Neuronal stem cell (in vitro differentiated cells): ENCODE measurements around the gene SLC23A3.

Experiments used
- DNase-seq: peaks from one replicate; pipeline ENCODE4 v3.0.0-alpha.2; 2013; ENCODE audit warnings: low spot score
- H2AFZ ChIP-seq: one replicate; pipeline ENCODE4 v1.6.1; 2013; ENCODE audit warnings: mild to moderate bottlenecking, low read length, inconsistent platforms
- H2AK5ac ChIP-seq: 2 replicates; pipeline ENCODE4 v1.6.1; 2013; ENCODE audit warnings: low read depth, mild to moderate bottlenecking, inconsistent platforms, low read length, moderate library complexity, mixed read lengths
- H2BK120ac ChIP-seq: 2 replicates; pipeline ENCODE4 v1.6.1; 2013; ENCODE audit warnings: low read depth, mild to moderate bottlenecking, inconsistent platforms, low read length, moderate library complexity, mixed read lengths
- H2BK12ac ChIP-seq: one replicate; pipeline ENCODE4 v1.6.1; 2013; ENCODE audit warnings: low read length, inconsistent platforms
- H2BK15ac ChIP-seq: 2 replicates; pipeline ENCODE4 v1.6.1; 2013; ENCODE audit warnings: mild to moderate bottlenecking, low read length, inconsistent platforms, mixed read lengths
- H2BK5ac ChIP-seq: one replicate; pipeline ENCODE4 v1.6.1; 2013; ENCODE audit warnings: inconsistent platforms, mild to moderate bottlenecking, low read length, moderate library complexity
- H3K14ac ChIP-seq: one replicate; pipeline ENCODE4 v1.6.1; 2013; ENCODE audit warnings: low read length, inconsistent platforms
- H3K18ac ChIP-seq: 2 replicates; pipeline ENCODE4 v1.6.1; 2013; ENCODE audit warnings: low read length, inconsistent platforms
- H3K23ac ChIP-seq: 2 replicates; pipeline ENCODE4 v1.6.1; 2013; ENCODE audit warnings: low read depth, mild to moderate bottlenecking, mixed read lengths, low read length, inconsistent platforms; ENCODE audit not compliant: poor library complexity
- H3K27ac ChIP-seq: replicated peaks from 3 replicates; pipeline ENCODE4 v1.5.1; 2013; ENCODE audit warnings: low read length, inconsistent platforms
- H3K27me3 ChIP-seq, 3 experiments: 2 replicates each; pipeline ENCODE4 v1.6.1; 2013; ENCODE audit warnings: low read length in 3 of 3, mild to moderate bottlenecking in 2 of 3, inconsistent platforms in 1 of 3, low read depth in 1 of 3, mixed read lengths in 1 of 3, moderate library complexity in 1 of 3; ENCODE audit not compliant: control insufficient read depth in 3 of 3, insufficient read depth in 3 of 3
- H3K36me3 ChIP-seq, 2 donors: replicated peaks in 1 of 2; 2 replicates each; pipeline ENCODE4 v1.6.1; 2013; ENCODE audit warnings: low read length in 2 of 2; ENCODE audit not compliant: control insufficient read depth in 2 of 2, insufficient read depth in 2 of 2
- H3K4ac ChIP-seq: 2 replicates; pipeline ENCODE4 v1.6.1; 2013; ENCODE audit warnings: inconsistent platforms, mild to moderate bottlenecking, low read length, moderate library complexity
- H3K4me1 ChIP-seq, 2 donors: 1 replicate in 1 of 2; 2 replicates in 1 of 2; pipeline ENCODE4 v1.6.1; 2013; ENCODE audit warnings: low read length in 2 of 2, low read depth in 1 of 2; ENCODE audit not compliant: control insufficient read depth in 2 of 2, insufficient read depth in 1 of 2
- H3K4me2 ChIP-seq: one replicate; pipeline ENCODE4 v1.6.1; 2013; ENCODE audit warnings: mild to moderate bottlenecking, low read length, inconsistent platforms; ENCODE audit not compliant: insufficient read depth, poor library complexity, severe bottlenecking
- H3K4me3 ChIP-seq, 2 donors: 2 replicates each; pipeline ENCODE4 v1.5.1; 2013; ENCODE audit warnings: low read length in 2 of 2, mild to moderate bottlenecking in 2 of 2, inconsistent platforms in 1 of 2, moderate library complexity in 1 of 2
- H3K79me1 ChIP-seq: one replicate; pipeline ENCODE4 v1.6.1; 2013; ENCODE audit warnings: low read depth, mild to moderate bottlenecking, inconsistent platforms, low read length, moderate library complexity
- H3K9ac ChIP-seq: one replicate; pipeline ENCODE4 v1.6.1; 2013; ENCODE audit warnings: mild to moderate bottlenecking, low read depth, low read length, inconsistent platforms; ENCODE audit not compliant: poor library complexity
- H3K9me3 ChIP-seq, 2 donors: replicated peaks in 1 of 2; 2 replicates each; pipeline versions ENCODE3 to v1.6.1; 2013; ENCODE audit warnings: low read length in 2 of 2, mild to moderate bottlenecking in 2 of 2, inconsistent platforms in 1 of 2, low read depth in 1 of 2, mixed read lengths in 1 of 2, moderate library complexity in 1 of 2; ENCODE audit not compliant: control insufficient read depth in 2 of 2, insufficient read depth in 1 of 2
- H4K8ac ChIP-seq: one replicate; pipeline ENCODE4 v1.6.1; 2013; ENCODE audit warnings: low read depth, mild to moderate bottlenecking, inconsistent platforms, low read length, moderate library complexity
- H4K91ac ChIP-seq: one replicate; pipeline ENCODE4 v1.6.1; 2013; ENCODE audit warnings: low read length, low read depth, mild to moderate bottlenecking, inconsistent platforms; ENCODE audit not compliant: poor library complexity
- WGBS, 2 donors: extraction: QIAGEN DNeasy Blood & Tissue Kit; methylation state at CpG; one replicate each; pipeline ENCODE4 v1.1.7; 2013; ENCODE audit warnings: missing lambda C conversion rate in 2 of 2, mixed read lengths in 1 of 2; ENCODE audit not compliant: insufficient read length in 2 of 2, insufficient replicate concordance in 1 of 2; ENCODE audit errors: extremely low coverage in 2 of 2; 5-methylcytosine and 5-hydroxymethylcytosine counted together

Gene SLC23A3

DNA sequence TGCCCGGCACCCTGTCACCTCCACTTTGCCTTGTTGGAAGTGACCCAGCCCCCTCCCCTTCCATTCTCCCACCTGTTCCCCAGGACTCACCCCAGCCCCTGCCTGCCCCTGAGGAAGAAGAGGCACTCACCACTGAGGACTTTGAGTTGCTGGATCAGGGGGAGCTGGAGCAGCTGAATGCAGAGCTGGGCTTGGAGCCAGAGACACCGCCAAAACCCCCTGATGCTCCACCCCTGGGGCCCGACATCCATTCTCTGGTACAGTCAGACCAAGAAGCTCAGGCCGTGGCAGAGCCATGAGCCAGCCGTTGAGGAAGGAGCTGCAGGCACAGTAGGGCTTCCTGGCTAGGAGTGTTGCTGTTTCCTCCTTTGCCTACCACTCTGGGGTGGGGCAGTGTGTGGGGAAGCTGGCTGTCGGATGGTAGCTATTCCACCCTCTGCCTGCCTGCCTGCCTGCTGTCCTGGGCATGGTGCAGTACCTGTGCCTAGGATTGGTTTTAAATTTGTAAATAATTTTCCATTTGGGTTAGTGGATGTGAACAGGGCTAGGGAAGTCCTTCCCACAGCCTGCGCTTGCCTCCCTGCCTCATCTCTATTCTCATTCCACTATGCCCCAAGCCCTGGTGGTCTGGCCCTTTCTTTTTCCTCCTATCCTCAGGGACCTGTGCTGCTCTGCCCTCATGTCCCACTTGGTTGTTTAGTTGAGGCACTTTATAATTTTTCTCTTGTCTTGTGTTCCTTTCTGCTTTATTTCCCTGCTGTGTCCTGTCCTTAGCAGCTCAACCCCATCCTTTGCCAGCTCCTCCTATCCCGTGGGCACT, 12.7 kb upstream of the SLC23A3 start:
- Histone ChIP-seq H3K4ac (no peak overlapping the region), H3K18ac (no peak overlapping the region), H2BK120ac (no peak overlapping the region), H2BK5ac (no peak overlapping the region), H3K4me2 (no peak overlapping the region), H3K9ac (no peak overlapping the region), H3K79me1 (peaks cover 2% of the 10 kb centered on the region), H3K14ac (no peak overlapping the region), H4K8ac (no peak overlapping the region), H3K23ac (no peak overlapping the region), H2BK12ac (no peak overlapping the region), H3K27me3 (no peaks in the 10 kb centered on the region), H4K91ac (no peak overlapping the region), H2BK15ac (no peak overlapping the region), H3K4me1 (peaks cover 5 to 6% of the 10 kb centered on the region in 2 donors), H2AFZ (no peak overlapping the region), H3K36me3 (peaks cover 33 to 52% of the 10 kb centered on the region in 2 donors), H3K9me3 (no peaks in the 10 kb centered on the region), H2AK5ac (no peak overlapping the region), H3K4me3 (no peak overlapping the region), H3K27ac (no peak overlapping the region)
- no CpG with 5 or more reads among the region's 8 CpGs for WGBS, 2 donors
- DNase-seq, result no peak

DNA sequence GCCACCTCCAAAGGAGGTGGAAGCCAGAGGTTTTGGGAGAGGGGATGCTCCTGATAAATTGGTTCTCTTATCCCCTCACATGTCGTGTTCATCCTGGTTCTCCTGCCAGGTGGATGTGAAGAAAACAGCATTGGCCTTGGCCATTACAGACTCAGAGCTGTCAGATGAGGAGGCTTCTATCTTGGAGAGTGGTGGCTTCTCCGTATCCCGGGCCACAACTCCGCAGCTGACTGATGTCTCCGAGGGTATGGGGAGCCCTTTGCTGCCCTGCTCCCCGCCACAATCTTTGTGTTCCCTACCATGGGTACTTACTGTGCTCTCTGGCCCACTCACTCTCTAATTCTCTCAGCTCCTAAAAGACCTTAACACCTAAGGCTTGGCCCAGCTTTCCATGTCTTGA, 11.7 kb upstream of the SLC23A3 start:
- Histone ChIP-seq H2BK15ac (no peak overlapping the region), H2BK120ac (no peak overlapping the region), H3K4ac (no peak overlapping the region), H3K79me1 (peaks cover 2% of the 10 kb centered on the region), H3K4me2 (no peak overlapping the region), H3K36me3 (peaks cover 33 to 52% of the 10 kb centered on the region in 2 donors), H3K23ac (no peak overlapping the region), H2AK5ac (no peak overlapping the region), H4K91ac (no peak overlapping the region), H4K8ac (no peak overlapping the region), H2AFZ (no peak overlapping the region), H3K18ac (no peak overlapping the region), H3K27ac (no peak overlapping the region), H3K9ac (no peak overlapping the region), H2BK5ac (peak overlapping the region; percentile 26), H3K4me3 (no peak overlapping the region), H3K4me1 (peaks cover 5 to 6% of the 10 kb centered on the region in 2 donors), H3K14ac (no peak overlapping the region), H2BK12ac (no peak overlapping the region), H3K9me3 (no peaks in the 10 kb centered on the region), H3K27me3 (no peaks in the 10 kb centered on the region)
- no peak for DNase-seq
- no CpG with 5 or more reads among the region's 6 CpGs for WGBS, 2 donors

DNA sequence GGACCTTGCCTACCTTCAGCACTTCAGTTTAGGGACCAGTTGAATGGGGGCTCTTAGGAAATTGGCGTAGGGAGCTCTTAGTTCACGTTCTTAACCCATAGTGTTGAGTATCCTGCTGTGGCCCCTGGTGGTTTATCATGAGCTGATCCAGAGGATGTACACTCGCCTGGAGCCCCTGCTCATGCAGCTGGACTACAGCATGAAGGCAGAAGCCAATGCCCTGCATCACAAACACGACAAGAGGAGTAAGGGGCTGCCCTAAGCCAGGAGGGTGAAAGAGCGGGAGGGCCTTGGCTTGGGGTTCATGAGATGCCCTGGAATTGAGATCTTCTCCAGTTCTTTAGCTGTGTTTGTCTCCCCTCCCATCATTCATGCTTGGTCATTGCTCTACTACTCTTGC, 11.1 kb upstream of the SLC23A3 start:
- H3K9ac ChIP-seq, result no peak overlapping the region
- peak overlapping the region; percentile 26 for H2BK5ac ChIP-seq
- peaks cover 5% of the 10 kb centered on the region for H3K79me1 ChIP-seq
- no peak overlapping the region for H3K14ac ChIP-seq
- peak overlapping the region; percentile 61 for H3K23ac ChIP-seq
- DNase-seq, result no peak
- no peak overlapping the region for H3K4me2 ChIP-seq
- H2BK15ac ChIP-seq, result no peak overlapping the region
- H3K4ac ChIP-seq, result no peak overlapping the region
- H3K4me1 ChIP-seq, result peaks cover 7 to 8% of the 10 kb centered on the region in 2 donors
- no peak overlapping the region for H2AFZ ChIP-seq
- H2AK5ac ChIP-seq, result no peak overlapping the region
- H2BK120ac ChIP-seq, result no peak overlapping the region
- H3K27me3 ChIP-seq, result no peaks in the 10 kb centered on the region
- WGBS, 2 donors, result no CpG with 5 or more reads among the region's 5 CpGs
- no peak overlapping the region for H4K91ac ChIP-seq
- no peak overlapping the region for H3K27ac ChIP-seq
- H4K8ac ChIP-seq, result no peak overlapping the region
- peaks cover 33 to 52% of the 10 kb centered on the region in 2 donors for H3K36me3 ChIP-seq
- H3K9me3 ChIP-seq, result no peaks in the 10 kb centered on the region
- no peak overlapping the region for H3K18ac ChIP-seq
- H2BK12ac ChIP-seq, result no peak overlapping the region
- H3K4me3 ChIP-seq, result no peak overlapping the region

DNA sequence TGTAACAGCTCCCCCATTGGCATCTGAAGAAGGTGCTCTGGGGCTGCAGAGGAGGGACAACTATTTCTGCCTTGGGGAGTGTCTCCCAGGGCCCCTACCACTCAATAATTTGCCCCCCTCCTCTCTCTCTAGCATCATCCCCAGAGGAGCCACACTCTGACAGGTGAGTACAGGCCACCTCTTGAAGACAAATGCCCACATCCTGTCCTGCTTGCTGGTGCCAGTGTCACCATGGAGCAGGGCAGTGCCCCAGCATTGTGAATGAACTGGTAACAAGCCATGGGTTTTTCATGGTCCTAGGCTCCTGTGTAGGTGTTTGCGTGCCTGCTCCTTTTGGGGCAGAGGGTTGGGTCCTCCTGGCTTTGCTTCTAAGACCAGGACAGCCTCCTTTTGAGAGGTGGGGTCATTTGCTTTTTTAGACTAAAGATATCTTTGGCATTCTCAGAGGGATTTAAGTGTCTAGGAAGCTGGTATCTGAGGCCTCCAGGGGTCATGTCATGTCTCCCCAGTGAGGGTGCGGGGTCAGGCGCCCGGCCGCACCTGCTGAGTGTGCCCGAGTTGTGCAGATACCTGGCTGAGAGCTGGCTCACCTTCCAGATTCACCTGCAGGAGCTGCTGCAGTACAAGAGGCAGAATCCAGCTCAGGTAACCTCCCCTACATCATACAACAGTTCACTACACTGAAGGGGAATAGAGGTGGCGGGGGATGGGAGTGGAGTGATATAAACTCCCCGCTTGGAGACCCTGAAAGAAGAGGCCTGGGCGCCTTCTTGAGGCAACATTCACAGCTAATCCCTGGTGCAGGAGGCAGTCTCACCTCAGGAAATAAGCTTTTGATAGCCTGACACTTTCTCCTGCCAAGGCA, 10.0 kb upstream of the SLC23A3 start:
- WGBS, 2 donors, result no CpG with 5 or more reads among the region's 9 CpGs
- Histone ChIP-seq H3K27ac (no peak overlapping the region), H2BK15ac (no peak overlapping the region), H3K23ac (no peak overlapping the region), H2BK5ac (no peak overlapping the region), H3K4me1 (peaks cover 8 to 9% of the 10 kb centered on the region in 2 donors), H3K4me3 (no peak overlapping the region), H3K4me2 (no peak overlapping the region), H4K91ac (no peak overlapping the region), H4K8ac (no peak overlapping the region), H3K27me3 (no peaks in the 10 kb centered on the region), H2AFZ (no peak overlapping the region), H2BK120ac (no peak overlapping the region), H3K14ac (no peak overlapping the region), H3K9me3 (no peaks in the 10 kb centered on the region), H3K79me1 (peaks cover 5% of the 10 kb centered on the region), H3K18ac (no peak overlapping the region), H2BK12ac (no peak overlapping the region), H3K4ac (no peak overlapping the region), H2AK5ac (no peak overlapping the region), H3K36me3 (peaks cover 35 to 54% of the 10 kb centered on the region in 2 donors), H3K9ac (no peak overlapping the region)
- no peak for DNase-seq
